Effector memory CD8-positive, alpha-beta T cell (primary cell): ENCODE data around the gene ZNF708.
A peak's percentile ranks its signal among the peaks of the same experiment; 100 is the strongest.
"Not testable (repeated sequence)": the region's sequence is repeated elsewhere in the genome, so short reads cannot be mapped to it uniquely, and the experiment has no call there.

Experiments
- ATAC-seq: fragments of 150-1000 bp; cut with Tn5 transposase; replicated peaks from 2 replicates; pipeline ENCODE4 v1.10.0; 2021; ENCODE audit warnings: mild to moderate bottlenecking, moderate library complexity
- DNase-seq, 3 experiments: peaks; one replicate each; pipeline ENCODE4 v3.0.0; 2021
- H3K27ac Mint-ChIP-seq, 2 donors: one replicate each; pipeline ENCODE4 v1.8.0; 2022; ENCODE audit warnings: mild to moderate bottlenecking in 2 of 2, mixed read lengths in 2 of 2, moderate library complexity in 2 of 2
- H3K27me3 Mint-ChIP-seq, 2 donors: one replicate each; pipeline ENCODE4 v1.8.0; 2022; ENCODE audit warnings: mixed read lengths in 2 of 2
- H3K36me3 Mint-ChIP-seq: one replicate; pipeline ENCODE4 v1.8.0; 2022; ENCODE audit warnings: mild to moderate bottlenecking, moderate library complexity, mixed read lengths; ENCODE audit not compliant: insufficient read depth
- H3K4me1 Mint-ChIP-seq, 2 donors: one replicate each; pipeline ENCODE4 v1.8.0; 2022; ENCODE audit warnings: low read depth in 2 of 2, mixed read lengths in 2 of 2
- H3K4me3 Mint-ChIP-seq, 2 donors: one replicate each; pipeline ENCODE4 v1.8.0; 2022; ENCODE audit warnings: mild to moderate bottlenecking in 2 of 2, mixed read lengths in 2 of 2, moderate library complexity in 2 of 2
- H3K9me3 Mint-ChIP-seq, 2 donors: one replicate each; pipeline ENCODE4 v1.8.0; 2022; ENCODE audit warnings: mixed read lengths in 2 of 2

The ZNF708 gene

DNA sequence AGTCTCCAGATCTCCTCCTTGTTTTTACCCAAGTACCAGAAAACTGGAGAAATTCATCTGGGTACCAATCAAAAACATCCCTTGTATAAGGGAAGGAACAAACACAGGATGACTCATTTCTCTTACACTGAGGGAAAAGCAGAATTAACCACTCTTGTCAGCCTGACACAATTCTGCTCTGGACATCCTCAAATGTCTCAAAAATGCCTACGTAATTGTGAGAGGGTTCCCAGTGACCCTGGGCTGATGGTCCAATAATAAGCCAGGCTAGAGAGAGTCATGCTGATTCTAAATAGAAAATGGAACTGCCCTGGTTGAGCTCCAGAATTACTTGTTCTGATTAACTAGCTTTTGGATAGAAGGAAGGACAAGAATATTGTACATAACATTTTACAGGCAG, 14.5 kb downstream of the ZNF708 start:
- no peaks in the 10 kb centered on the region for H3K27me3 Mint-ChIP-seq
- peaks cover 41% of the 10 kb centered on the region for H3K36me3 Mint-ChIP-seq
- H3K9me3 Mint-ChIP-seq, result no peaks in the 10 kb centered on the region
- ATAC-seq, result no peak
- DNase-seq, result no peak
- H3K27ac Mint-ChIP-seq, result peak overlapping the region; percentile 68 to 88
- H3K4me3 Mint-ChIP-seq, result no peak overlapping the region
- peaks cover 17 to 49% of the 10 kb centered on the region in 2 donors for H3K4me1 Mint-ChIP-seq

DNA sequence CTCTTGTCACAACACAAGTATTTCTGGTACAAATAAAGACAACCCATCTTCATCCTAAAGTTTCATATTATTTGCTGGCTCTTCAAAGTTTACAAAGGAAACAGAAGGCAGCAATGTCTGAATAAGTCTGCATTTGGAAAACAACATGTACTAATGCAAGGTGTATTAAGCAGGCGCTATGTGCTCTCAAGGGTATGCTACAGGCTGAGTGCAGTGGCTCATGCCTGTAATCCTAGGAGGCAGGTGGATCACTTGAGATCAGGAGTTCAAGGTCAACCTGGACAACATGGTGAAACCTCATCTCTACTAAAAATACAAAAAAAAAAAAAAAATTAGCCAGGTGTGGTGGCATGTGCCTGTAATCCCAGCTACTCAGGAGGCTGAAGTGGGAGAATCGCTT, 16.4 kb downstream of the ZNF708 start:
- Mint-ChIP-seq H3K27ac (peak overlapping the region in 1 of 2 donors; percentile 72), H3K36me3 (peaks cover 49% of the 10 kb centered on the region), H3K4me1 (peaks cover 13 to 44% of the 10 kb centered on the region in 2 donors)
- not testable (repeated sequence) for H3K9me3 Mint-ChIP-seq, DNase-seq, H3K4me3 Mint-ChIP-seq, H3K27me3 Mint-ChIP-seq, ATAC-seq

DNA sequence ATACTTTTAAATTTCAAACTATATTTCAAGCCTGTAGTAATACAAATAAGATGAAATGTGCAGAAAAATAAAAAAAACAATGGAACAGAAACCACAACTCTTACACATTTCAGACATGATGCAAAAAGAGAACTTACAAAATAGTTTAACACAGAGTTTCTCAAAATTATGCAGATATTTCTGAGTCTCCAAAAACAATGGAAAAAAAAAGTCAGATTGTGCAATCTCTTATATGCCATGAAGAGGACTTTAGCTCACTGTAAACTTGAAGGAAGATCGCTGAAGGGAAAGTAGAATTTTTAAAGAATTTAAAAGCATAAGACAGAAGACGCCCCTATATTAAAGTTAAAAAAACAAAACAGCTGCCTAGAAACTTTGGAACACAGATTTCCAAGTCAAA, 20.4 kb downstream of the ZNF708 start:
- no peaks in the 10 kb centered on the region for H3K27me3 Mint-ChIP-seq
- no peak for DNase-seq
- H3K4me1 Mint-ChIP-seq, result peaks cover 1 to 25% of the 10 kb centered on the region in 2 donors
- H3K36me3 Mint-ChIP-seq, result peaks cover 69% of the 10 kb centered on the region
- no peak overlapping the region for H3K27ac Mint-ChIP-seq
- no peak overlapping the region for H3K4me3 Mint-ChIP-seq
- H3K9me3 Mint-ChIP-seq, result no peaks in the 10 kb centered on the region
- no peak for ATAC-seq

DNA sequence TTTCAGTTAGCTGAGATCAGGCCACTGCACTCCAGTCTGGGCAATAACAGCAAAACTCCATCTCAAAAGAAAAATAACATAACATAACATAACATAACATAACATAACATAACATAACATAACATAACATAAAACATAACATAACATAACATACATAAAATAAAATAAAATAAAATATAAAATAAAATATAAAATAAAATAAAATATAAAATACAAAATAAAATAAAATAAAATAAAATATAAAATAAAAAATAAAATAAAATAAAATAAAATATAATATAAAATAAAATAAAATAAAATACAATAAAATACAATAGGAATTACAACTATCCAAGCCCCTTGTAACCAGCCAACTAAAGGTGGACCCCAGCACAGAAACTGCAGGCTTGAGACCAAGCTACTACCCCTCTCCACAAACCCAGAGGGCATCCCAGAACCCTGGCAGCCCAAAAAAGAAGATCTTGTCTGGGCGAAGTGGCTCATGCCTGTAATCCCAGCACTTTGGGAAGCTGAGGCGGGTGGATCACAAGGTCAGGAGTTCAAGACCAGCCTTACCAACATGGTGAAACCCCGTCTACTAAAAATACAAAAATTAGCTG, 22.2 kb downstream of the ZNF708 start:
- ATAC-seq, DNase-seq, H3K4me3 Mint-ChIP-seq, H3K27me3 Mint-ChIP-seq, H3K9me3 Mint-ChIP-seq: not testable (repeated sequence)
- Mint-ChIP-seq H3K36me3 (peaks cover 76% of the 10 kb centered on the region), H3K27ac (peak overlapping the region; percentile 23 to 25), H3K4me1 (peaks cover 1 to 19% of the 10 kb centered on the region in 2 donors)

DNA sequence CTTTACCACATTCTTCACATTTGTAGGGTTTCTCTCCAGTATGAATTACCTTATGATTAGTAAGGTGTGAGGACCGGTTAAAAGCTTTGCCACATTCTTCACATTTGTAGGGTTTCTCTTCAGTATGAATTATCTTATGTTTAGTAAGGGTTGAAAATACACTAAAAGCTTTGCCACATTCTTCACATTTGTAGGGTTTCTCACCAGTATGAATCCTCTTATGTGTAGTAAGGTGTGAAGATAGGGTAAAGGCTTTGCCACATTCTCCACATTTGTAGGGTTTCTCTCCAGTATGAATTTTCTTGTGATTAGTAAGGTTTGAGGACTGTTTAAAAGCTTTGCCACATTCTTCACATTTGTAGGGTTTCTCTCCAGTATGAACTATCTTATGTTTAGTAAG, 35.4 kb downstream of the ZNF708 start:
- not testable (repeated sequence) for H3K4me3 Mint-ChIP-seq, H3K9me3 Mint-ChIP-seq, ATAC-seq, H3K27ac Mint-ChIP-seq, DNase-seq, H3K4me1 Mint-ChIP-seq, H3K27me3 Mint-ChIP-seq
- H3K36me3 Mint-ChIP-seq, result peaks cover 52% of the 10 kb centered on the region

DNA sequence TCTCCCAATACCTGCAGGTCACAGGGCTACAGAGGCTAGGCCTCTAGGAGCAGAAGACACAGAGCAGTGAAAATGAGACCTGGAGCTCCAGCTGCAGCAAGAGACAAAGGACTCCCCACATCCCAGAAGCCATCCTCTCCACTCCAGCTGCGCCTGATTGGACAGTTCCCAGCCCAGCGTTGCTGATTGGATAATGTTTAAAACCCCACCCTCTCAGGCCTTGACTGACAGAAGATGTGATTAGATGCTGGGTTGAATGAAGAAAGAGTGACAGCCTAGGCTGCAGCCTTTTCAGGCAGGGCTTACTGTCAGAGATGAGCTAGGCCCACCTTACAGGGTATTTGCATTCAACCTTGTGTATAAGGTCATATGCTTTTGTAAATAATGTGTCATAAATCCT, 59.4 kb downstream of the ZNF708 start:
- no peak for ATAC-seq
- H3K36me3 Mint-ChIP-seq, result no peaks in the 10 kb centered on the region
- peaks cover 0 to 2% of the 10 kb centered on the region in 2 donors for H3K4me1 Mint-ChIP-seq
- DNase-seq, result no peak
- no peak overlapping the region for H3K27ac Mint-ChIP-seq
- no peak overlapping the region for H3K4me3 Mint-ChIP-seq
- peaks cover 0 to 5% of the 10 kb centered on the region in 2 donors for H3K27me3 Mint-ChIP-seq
- H3K9me3 Mint-ChIP-seq, result peaks cover 4 to 12% of the 10 kb centered on the region in 2 donors

DNA sequence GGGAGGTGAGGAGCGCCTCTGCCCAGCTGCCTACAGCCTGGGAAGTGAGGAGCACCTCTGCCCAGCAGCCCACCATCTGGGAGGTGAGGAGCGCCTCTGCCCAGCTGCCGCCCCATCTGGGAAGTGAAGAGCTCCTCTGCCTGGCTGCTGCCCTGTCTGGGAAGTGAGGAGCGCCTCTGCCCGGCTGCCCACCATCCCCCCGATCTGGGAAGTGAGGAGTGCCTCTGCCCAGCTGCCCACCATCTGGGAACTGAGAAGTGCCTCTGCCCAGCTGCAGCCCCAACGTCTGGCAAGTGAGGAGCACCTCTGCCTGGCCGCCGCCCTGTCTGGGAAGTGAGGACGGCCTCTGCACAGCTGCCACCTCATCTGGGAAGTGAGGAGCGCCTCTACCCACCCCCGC, 64.3 kb downstream of the ZNF708 start:
- Mint-ChIP-seq H3K4me1 (peaks cover 0 to 2% of the 10 kb centered on the region in 2 donors), H3K4me3 (no peak overlapping the region), H3K9me3 (no peaks in the 10 kb centered on the region)

DNA sequence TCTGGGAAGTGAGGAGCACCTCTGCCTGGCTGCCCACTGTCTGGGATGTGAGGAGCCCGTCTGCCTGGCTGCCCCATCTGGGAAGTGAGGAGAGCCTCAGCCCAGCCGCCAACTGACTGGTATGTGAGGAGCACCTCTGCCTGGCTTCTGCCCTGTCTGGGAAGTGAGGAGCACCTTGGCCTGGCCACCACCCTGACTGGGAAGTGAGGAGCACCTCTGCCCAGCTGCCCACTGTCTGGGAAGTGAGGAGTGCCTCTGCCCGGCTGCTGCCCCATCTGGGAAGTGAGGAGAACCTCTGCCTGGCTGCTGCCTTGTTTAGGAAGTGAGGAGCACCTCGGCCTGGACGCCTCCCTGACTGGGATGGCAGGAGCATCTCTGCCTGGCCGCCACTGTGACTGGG, 64.8 kb downstream of the ZNF708 start:
- Mint-ChIP-seq H3K4me1 (no peaks in the 10 kb centered on the region), H3K4me3 (no peak overlapping the region), H3K27ac (no peak overlapping the region), H3K27me3 (peaks cover 0 to 8% of the 10 kb centered on the region in 2 donors), H3K36me3 (no peaks in the 10 kb centered on the region), H3K9me3 (no peaks in the 10 kb centered on the region)
- no peak for ATAC-seq
- DNase-seq, result no peak

More for the DNA sequence above, 64.3 kb downstream of the ZNF708 start:
- H3K27me3 Mint-ChIP-seq, result peaks cover 0 to 8% of the 10 kb centered on the region in 2 donors
- ATAC-seq (no peak), DNase-seq (no peak)
- H3K36me3 Mint-ChIP-seq, result no peaks in the 10 kb centered on the region
- H3K27ac Mint-ChIP-seq, result no peak overlapping the region

DNA sequence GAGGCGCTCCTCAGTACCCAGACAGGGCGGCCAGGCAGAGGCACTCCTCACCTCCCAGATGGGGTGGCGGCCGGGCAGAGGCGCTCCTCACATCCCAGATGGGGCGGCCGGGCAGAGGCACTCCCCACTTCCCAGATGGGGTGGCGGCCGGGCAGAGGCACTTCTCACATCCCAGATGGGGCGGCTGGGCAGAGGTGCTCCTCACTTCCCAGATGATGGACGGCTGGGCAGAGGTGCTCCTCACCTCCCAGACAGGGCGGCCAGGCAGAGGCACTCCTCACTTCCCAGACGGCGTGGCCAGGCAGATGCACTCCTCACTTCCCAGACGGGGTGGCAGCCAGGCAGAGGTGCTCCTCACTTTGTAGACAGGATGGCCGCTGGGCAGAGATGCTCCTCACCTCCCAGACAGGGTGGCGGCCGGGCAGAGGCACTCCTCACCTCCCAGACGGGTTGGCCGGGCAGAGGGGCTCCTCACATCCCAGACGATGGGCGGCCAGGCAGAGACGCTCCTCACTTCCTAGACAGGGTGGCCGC, 68.3 kb downstream of the ZNF708 start:
- H3K27me3 Mint-ChIP-seq, H3K9me3 Mint-ChIP-seq, H3K4me3 Mint-ChIP-seq: not testable (repeated sequence)

DNA sequence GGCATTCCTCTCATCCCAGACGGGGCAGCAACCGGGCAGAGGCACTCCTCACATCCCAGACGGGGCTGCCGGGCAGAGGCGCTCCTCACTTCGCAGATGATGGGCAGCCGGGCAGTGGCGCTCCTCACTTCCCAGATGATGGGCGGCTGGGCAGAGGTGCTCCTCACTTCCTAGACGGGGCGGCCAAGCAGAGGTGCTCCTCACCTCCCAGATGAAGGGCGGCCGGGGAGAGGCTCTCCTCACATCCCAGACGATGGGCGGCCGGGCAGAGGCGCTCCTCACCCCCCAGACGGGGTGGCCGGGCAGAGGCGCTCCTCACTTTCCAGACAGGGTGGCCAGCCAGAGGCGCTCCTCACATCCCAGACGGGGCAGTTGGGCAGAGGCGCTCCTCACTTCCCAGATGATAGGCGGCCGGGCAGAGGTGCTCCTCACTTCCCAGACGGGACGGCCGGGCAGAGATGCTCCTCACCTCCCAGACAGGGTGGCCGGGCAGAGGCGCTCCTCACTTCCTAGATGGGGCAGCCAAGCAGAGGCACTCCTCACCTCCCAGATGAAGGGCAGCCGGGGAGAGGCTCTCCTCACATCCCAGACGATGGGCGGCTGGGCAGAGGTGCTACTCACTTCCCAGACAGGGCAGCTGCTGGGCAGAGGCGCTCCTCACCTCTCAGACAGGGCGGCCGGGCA, 68.9 kb downstream of the ZNF708 start:
- Mint-ChIP-seq H3K36me3 (no peaks in the 10 kb centered on the region), H3K4me3 (no peak overlapping the region), H3K27me3 (peaks cover 0 to 8% of the 10 kb centered on the region in 2 donors), H3K4me1 (no peaks in the 10 kb centered on the region), H3K27ac (no peak overlapping the region), H3K9me3 (peaks cover 0 to 1% of the 10 kb centered on the region in 2 donors)
- DNase-seq (no peak), ATAC-seq (no peak)

More for the DNA sequence above, 68.3 kb downstream of the ZNF708 start:
- ATAC-seq, H3K36me3 Mint-ChIP-seq, DNase-seq, H3K4me1 Mint-ChIP-seq, H3K27ac Mint-ChIP-seq: not testable (repeated sequence)

DNA sequence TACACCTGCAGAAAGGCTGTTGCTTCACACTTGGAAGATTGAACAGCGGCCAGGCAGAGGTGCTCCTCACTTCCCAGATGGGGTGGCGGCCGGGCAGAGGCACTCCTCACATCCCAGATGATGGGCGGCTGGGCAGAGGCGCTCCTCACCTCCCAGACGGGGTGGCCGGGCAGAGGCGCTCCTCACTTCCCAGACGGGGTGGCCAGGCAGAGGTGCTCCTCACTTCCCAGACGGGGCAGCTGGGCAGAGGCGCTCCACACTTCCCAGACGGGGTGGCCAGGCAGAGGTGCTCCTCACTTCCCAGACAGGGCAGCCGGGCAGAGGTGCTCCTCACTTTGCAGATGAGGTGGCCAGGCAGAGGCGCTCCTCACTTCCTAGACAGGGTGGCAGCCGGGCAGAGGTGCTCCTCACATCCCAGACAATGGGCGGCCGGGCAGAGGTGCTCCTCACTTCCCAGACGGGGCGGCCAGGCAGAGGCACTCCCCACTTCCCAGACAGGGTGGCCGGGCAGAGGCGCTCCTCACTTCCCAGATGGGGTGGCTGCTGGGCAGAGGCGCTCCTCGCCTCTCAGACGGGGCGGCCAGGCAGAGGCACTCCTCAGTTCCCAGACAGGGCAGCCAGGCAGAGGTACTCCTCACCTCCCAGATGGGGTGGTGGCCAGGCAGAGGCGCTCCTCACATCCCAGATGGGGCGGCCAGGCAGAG, 69.6 kb downstream of the ZNF708 start:
- H3K36me3 Mint-ChIP-seq, ATAC-seq, H3K9me3 Mint-ChIP-seq, H3K4me3 Mint-ChIP-seq, DNase-seq, H3K4me1 Mint-ChIP-seq, H3K27ac Mint-ChIP-seq, H3K27me3 Mint-ChIP-seq: not testable (repeated sequence)

DNA sequence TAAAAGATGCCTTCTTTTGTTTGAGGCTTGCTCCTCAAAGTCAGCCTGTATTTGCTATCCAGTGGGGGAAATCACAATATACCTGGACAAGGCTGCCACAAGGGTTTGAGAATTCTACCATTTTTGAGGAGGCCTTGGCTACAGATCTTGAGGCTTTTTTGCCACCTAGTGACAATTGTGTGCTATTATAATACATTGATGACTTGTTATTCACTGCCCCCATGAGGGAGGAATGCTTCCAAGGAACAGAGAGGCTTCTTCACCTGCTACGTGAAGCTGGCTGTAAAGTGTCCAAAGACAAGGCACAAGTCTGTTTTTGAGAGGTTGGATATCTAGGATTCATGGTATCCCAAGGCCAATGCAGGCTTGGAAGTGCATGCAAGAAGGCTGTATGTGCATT, 72.5 kb downstream of the ZNF708 start:
- no peak for ATAC-seq
- Mint-ChIP-seq H3K4me3 (no peak overlapping the region), H3K27ac (no peak overlapping the region), H3K27me3 (no peaks in the 10 kb centered on the region), H3K36me3 (no peaks in the 10 kb centered on the region), H3K4me1 (no peaks in the 10 kb centered on the region), H3K9me3 (peaks cover 0 to 1% of the 10 kb centered on the region in 2 donors)
- DNase-seq, result no peak
